ENCODE data around the gene KCNK17.

DNA sequence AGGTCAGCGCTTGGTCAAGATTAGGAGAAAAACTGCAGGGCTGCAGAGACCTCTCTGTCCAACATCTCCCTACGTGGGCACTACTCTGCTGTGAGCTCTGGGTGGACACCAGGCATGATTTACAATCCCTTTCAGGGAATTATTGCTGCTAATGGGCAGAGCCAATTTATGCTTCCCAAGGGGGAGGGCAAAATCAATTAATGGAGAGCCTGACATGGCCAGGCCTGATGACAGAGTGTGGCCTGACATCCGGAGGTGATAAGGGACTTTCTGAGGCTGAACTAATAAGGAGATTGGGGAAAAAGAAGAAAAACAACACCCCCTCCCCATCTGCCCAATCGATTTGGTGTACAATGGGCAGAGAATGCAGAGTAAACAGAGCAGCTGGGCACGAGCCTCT, 13.3 kb upstream of the KCNK17 start:
- TF ChIP-seq, protein P1, sequence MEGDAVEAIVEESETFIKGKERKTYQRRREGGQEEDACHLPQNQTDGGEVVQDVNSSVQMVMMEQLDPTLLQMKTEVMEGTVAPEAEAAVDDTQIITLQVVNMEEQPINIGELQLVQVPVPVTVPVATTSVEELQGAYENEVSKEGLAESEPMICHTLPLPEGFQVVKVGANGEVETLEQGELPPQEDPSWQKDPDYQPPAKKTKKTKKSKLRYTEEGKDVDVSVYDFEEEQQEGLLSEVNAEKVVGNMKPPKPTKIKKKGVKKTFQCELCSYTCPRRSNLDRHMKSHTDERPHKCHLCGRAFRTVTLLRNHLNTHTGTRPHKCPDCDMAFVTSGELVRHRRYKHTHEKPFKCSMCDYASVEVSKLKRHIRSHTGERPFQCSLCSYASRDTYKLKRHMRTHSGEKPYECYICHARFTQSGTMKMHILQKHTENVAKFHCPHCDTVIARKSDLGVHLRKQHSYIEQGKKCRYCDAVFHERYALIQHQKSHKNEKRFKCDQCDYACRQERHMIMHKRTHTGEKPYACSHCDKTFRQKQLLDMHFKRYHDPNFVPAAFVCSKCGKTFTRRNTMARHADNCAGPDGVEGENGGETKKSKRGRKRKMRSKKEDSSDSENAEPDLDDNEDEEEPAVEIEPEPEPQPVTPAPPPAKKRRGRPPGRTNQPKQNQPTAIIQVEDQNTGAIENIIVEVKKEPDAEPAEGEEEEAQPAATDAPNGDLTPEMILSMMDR (IDR thresholded peaks at IDR 0.05; ENCODE audit: low read depth, low read length): no peak
- no peak for TF ChIP-seq EZH2phosphoT487 (IDR thresholded peaks at IDR 0.05; ENCODE audit: low read depth)

Measured in OCI-LY3 (cell line).